GM12878 (cell line): ENCODE measurements around the gene SIX3. TPM values are rescaled to one million over a fixed set of nuclear protein-coding genes. Genes with fewer than 3 reads are reported as not detected.

Source experiments
- BMI1 ChIP-seq: fragments of 450-650 bp; IDR thresholded peaks from 2 replicates; pipeline ENCODE4 v1.6.1; 2016; ENCODE audit warnings: mild to moderate bottlenecking, moderate library complexity, borderline replicate concordance
- CHD1 ChIP-seq: IDR thresholded peaks from 2 replicates; pipeline ENCODE4 v1.6.1; 2012; ENCODE audit warnings: low read depth, low read length, improper control_type of control experiment
- CUX1 ChIP-seq: IDR thresholded peaks from 2 replicates; pipeline ENCODE4 v1.6.1; 2012; ENCODE audit warnings: improper control_type of control experiment, low read depth, low read length; ENCODE audit not compliant: insufficient replicate concordance
- HSF1 ChIP-seq: fragments of 150-350 bp; IDR thresholded peaks from 2 replicates; pipeline ENCODE4 v1.6.1; 2014; ENCODE audit warnings: mild to moderate bottlenecking, low read depth, low read length
- MEF2A ChIP-seq: IDR thresholded peaks from 2 replicates; pipeline ENCODE4 v1.6.1; 2011; ENCODE audit warnings: low read depth, mild to moderate bottlenecking, low read length, moderate library complexity; ENCODE audit not compliant: insufficient read depth
- NFYB ChIP-seq: IDR thresholded peaks from 2 replicates; pipeline ENCODE4 v1.6.1; 2011; ENCODE audit warnings: low read depth, mild to moderate bottlenecking, low read length, improper control_type of control experiment, moderate library complexity; ENCODE audit not compliant: insufficient read depth
- RCOR1 ChIP-seq: conservative IDR thresholded peaks from 2 replicates; pipeline ENCODE4 v1.6.1; 2012; ENCODE audit warnings: low read depth, low read length, improper control_type of control experiment
- SMAD5 ChIP-seq: IDR thresholded peaks from 2 replicates; pipeline ENCODE4 v1.6.1; 2016; ENCODE audit warnings: antibody characterized with exemption, low read depth
- ZNF384 ChIP-seq: IDR thresholded peaks from 2 replicates; pipeline ENCODE4 v1.6.1; 2012; ENCODE audit warnings: low read depth, mild to moderate bottlenecking, low read length, improper control_type of control experiment, borderline replicate concordance
- polyA plus RNA-seq, 11 experiments: library from polyadenylated mRNA; depleted of rRNA in 4 of 11; unstranded in 6 of 11; stranded (reverse) in 5 of 11; fragments of >200 nt; fragmentation: Nextera tagmentation in 4 of 11; fragmentation: Illumina TruSeq in 1 of 11; extraction: Ambion mirVana in 4 of 11; extraction: Trizol in 1 of 11; gene quantifications; 1 replicate in 1 of 11; 2 replicates in 10 of 11; pipeline versions ENCODE4 v1.2.1 to v1.2.3, GENCODE V29; 2011 to 2016; ENCODE audit warnings: inconsistent platforms in 2 of 11, missing spikeins in 2 of 11, low read depth in 1 of 11
- total RNA-seq, 4 experiments: library from RNA; depleted of rRNA in 3 of 4; stranded (reverse); fragments of >200 nt in 3 of 4; fragmentation: Illumina TruSeq in 1 of 4; extraction: Trizol in 1 of 4; gene quantifications; 2 replicates each; pipeline versions ENCODE4 v1.2.1 to v1.2.3, GENCODE V29; 2013 to 2021

SIX3 gene
- total and polyA plus RNA-seq, 10 of the 15 experiments (the other 5 are each of a cell fraction or from before 2014, with no cell fraction given) = 0.05 to 0.42 (median 0.13) TPM; not detected in 4

GRCh38 chr2:44956843-44957242 lies 15.3 kb downstream of the SIX3 start (continued):
- TF ChIP-seq CUX1 (no peak), SMAD5 (no peak), NFYB (no peak), MEF2A (no peak), BMI1 (no peak), CHD1 (no peak), RCOR1 (no peak), ZNF384 (no peak), HSF1 (no peak)
